ENCODE measurements around the gene SEMA7A. TPM values are rescaled to one million over a fixed set of nuclear protein-coding genes. Genes with fewer than 3 reads are reported as not detected.

The SEMA7A gene
- total RNA-seq, 6 experiments from 2014 or later, result 115 to 196 (median 129) TPM

DNA sequence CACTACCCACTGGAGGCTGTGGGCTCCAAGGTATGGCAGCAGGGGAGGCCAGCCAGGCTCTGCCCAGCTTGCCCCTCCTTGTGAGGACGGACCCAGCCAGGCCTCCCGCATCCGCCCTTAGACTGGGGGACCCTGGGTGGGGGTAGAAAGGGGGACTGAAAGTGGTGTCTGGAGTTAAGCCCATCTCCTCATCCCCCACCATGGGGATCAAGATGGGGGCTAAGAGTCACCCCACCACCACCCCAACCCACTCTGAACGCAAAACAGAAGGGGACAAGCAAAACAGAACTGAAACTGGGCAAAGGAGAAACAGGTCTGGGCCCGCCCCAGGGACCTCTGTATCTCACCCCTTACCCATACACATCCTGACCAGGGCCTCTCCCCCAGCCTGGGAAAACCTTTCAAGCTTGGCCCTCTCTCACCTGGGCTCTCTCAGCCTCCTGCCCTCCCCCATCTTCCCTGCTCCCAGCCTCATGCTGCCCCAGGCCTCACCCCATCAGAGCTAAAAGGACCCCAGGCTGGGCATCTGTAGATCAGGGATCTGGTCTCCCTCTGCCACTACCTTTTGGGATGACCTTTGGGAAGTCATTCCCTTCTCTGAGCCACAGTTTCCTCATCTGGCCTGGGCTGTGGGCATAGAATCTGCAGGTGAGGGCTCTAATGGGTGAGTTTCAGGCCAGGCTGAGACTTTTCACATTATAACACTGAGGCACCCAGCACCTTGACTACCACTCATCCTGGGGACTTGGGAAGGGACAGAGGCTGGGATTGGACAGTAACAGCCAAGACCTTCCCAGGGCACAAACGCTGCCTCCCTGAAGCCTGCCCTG, 36.3 kb downstream of the SEMA7A start:
- H3K9me3 Mint-ChIP-seq, result no peaks in the 10 kb centered on the region
- no peak for DNase-seq
- H3K4me3 Mint-ChIP-seq, result peak overlapping the region; percentile 57
- H3K27ac Mint-ChIP-seq, result peak overlapping the region; percentile 92
- TF ChIP-seq, protein P1, sequence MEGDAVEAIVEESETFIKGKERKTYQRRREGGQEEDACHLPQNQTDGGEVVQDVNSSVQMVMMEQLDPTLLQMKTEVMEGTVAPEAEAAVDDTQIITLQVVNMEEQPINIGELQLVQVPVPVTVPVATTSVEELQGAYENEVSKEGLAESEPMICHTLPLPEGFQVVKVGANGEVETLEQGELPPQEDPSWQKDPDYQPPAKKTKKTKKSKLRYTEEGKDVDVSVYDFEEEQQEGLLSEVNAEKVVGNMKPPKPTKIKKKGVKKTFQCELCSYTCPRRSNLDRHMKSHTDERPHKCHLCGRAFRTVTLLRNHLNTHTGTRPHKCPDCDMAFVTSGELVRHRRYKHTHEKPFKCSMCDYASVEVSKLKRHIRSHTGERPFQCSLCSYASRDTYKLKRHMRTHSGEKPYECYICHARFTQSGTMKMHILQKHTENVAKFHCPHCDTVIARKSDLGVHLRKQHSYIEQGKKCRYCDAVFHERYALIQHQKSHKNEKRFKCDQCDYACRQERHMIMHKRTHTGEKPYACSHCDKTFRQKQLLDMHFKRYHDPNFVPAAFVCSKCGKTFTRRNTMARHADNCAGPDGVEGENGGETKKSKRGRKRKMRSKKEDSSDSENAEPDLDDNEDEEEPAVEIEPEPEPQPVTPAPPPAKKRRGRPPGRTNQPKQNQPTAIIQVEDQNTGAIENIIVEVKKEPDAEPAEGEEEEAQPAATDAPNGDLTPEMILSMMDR (IDR thresholded peaks at IDR 0.05), result no peak
- no peaks in the 10 kb centered on the region for H3K36me3 Mint-ChIP-seq (ENCODE audit: low read depth)
- peaks cover 100% of the 10 kb centered on the region for H3K4me1 Mint-ChIP-seq (ENCODE audit: low read depth)
- peaks cover 5% of the 10 kb centered on the region for H3K27me3 Mint-ChIP-seq (ENCODE audit: insufficient read depth)

DNA sequence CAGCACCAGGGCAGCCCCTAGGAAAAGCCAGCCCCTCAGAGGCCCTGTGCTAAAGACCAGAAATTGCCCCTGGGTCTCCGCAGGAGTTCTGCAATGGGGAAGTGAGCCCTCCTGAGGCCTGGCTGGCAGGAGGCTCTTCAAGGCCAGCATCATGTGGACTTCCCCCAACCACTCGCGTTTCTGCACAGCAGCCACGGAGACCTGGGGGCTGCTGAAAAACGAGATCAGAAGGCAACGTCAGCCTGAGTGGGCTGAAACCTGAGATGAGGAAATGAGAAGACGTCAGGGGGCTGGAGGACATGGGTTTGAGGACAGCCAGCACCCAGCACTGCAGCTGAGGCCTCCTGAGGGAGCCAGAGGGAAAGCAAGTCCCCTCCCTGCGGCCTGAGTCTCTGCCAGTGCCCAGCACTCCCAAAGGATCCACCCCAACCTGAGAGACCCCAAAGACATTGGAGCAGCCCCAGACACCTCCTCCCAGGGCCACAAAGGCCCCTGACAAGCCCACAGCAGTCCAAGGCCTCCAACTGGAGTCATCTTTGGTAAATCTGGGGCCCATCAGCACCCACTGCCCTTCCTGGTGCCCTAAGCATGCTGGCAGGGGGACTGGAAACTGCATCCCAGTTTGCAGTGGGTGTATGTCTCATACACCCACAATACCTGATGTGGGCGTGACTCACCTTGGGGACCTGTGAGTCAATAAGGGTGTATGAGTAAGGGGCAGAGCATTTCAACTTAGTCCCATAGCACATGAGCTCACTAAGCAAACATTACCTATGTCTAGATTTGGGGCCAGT, 37.1 kb downstream of the SEMA7A start:
- DNase-seq, result peak; percentile 81
- H3K27ac Mint-ChIP-seq, result peak overlapping the region; percentile 92
- peaks cover 5% of the 10 kb centered on the region for H3K27me3 Mint-ChIP-seq (ENCODE audit: insufficient read depth)
- H3K9me3 Mint-ChIP-seq, result no peaks in the 10 kb centered on the region
- TF ChIP-seq, protein P1 (IDR thresholded peaks at IDR 0.05), result 0 out of 2 replicates have a peak, but pooled peaks have one; percentile 10
- H3K36me3 Mint-ChIP-seq (ENCODE audit: low read depth), result no peaks in the 10 kb centered on the region
- peaks cover 100% of the 10 kb centered on the region for H3K4me1 Mint-ChIP-seq (ENCODE audit: low read depth)
- peak overlapping the region; percentile 57 for H3K4me3 Mint-ChIP-seq

DNA sequence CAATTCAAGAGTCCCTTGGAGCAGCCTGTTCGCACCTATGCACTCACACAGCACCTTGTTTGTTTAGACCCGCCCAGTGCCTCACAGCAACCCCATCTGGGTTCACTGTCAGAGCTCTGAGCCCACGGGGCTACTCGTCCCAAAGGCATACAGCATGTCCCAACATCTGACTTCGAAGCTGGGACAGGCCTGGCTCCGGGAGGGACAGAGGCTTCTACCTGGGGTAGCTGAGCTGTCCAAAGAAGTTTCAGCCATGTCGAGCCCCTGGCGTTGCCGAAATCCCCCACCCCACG, 37.7 kb downstream of the SEMA7A start:
- DNase-seq, result no peak
- Mint-ChIP-seq H3K4me3 (peak overlapping the region; percentile 14; the same call in 1 of the 2 replicates), H3K4me1 (ENCODE audit: low read depth) (peaks cover 98% of the 10 kb centered on the region), H3K9me3 (no peaks in the 10 kb centered on the region), H3K27me3 (ENCODE audit: insufficient read depth) (peaks cover 5% of the 10 kb centered on the region), H3K36me3 (ENCODE audit: low read depth) (no peaks in the 10 kb centered on the region), H3K27ac (peak overlapping the region; percentile 92)
- TF ChIP-seq, protein P1 (IDR thresholded peaks at IDR 0.05), result no peak

DNA sequence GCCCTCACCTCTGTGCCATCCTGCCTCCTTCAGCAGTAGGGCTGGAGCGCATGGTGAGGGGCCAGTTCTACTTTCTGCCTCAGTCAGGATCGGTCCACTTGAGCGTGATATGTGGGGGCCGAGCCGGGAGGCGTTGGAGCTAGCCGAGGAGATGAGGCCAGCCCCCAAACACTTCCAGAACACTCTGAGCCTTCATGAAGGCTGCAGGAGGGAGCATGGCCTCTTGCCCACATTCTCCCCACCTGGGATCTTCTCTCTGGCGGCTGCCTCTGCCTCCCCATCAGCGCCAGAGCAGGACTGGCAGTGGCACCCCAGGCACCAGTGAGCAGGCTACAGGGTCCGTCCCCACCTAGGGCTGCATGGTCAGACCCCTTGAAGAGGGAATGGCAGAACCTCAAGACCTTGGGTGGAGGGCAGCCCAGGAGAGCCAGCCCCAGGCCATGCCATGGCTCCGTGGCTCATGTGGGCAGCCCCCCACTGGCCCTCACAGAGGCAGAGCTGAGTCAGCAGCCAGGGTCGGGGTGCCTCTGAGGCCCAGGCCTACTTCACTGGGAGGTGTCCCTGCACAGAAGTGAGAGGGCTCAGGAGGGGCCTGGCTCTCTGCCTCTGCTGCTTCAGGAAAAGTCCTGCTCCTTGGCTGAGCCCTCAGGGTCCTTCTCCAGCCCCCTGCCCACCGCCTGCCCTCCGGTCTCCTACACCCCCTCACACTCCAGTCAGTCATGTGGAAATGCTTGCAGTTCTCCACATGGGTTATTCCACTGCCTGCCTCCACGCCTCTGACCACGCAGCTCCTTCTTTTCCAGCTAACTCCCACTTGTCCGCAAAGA, 38.2 kb downstream of the SEMA7A start:
- TF ChIP-seq, protein P1 (IDR thresholded peaks at IDR 0.05), result no peak
- peak overlapping the region; percentile 92 for H3K27ac Mint-ChIP-seq
- peaks cover 97% of the 10 kb centered on the region for H3K4me1 Mint-ChIP-seq (ENCODE audit: low read depth)
- DNase-seq, result no peak
- peaks cover 5% of the 10 kb centered on the region for H3K27me3 Mint-ChIP-seq (ENCODE audit: insufficient read depth)
- H3K9me3 Mint-ChIP-seq, result no peaks in the 10 kb centered on the region
- no peaks in the 10 kb centered on the region for H3K36me3 Mint-ChIP-seq (ENCODE audit: low read depth)
- H3K4me3 Mint-ChIP-seq, result peak overlapping the region; percentile 41

DNA sequence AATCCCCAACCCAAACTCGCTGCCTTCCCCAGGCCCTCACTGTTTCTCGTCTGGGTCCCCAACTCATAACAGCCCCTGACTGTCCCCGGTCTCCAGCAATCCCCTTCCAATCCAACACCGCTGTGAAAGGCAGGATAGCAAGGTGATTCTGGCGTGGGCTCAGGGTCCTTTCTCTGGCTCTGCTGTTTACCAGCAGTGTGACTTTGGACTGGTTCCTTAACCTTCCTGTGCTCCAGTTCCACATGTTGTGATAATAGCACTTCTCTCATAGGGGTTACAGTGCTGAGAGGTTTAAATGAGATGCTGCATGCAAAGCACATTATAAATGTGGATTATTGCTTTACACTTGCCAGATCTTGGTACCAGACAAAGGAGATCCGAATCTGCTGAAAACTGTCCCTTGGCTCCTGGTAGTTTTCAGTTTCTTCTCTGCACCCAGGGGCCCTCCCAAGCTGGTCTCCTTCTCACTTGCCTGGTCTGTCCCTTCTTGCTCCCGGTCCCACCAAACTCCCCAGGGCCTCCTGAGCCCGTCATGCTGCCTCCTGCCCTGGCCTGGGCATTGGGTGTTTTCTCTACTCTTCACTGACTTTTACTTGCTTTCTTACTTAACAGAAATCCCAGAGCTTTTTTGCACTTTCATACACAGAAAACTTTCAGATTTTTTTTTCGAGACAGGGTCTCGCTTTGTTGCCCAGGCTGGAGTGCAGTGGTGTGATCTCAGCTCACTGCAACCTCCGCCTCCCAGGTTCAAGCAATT, 39.5 kb downstream of the SEMA7A start:
- H3K27me3 Mint-ChIP-seq (ENCODE audit: insufficient read depth), result peaks cover 5% of the 10 kb centered on the region
- H3K4me1 Mint-ChIP-seq (ENCODE audit: low read depth), result peaks cover 87% of the 10 kb centered on the region
- H3K9me3 Mint-ChIP-seq, result no peaks in the 10 kb centered on the region
- TF ChIP-seq, protein P1 (IDR thresholded peaks at IDR 0.05), result no peak
- H3K27ac Mint-ChIP-seq, result peak overlapping the region; percentile 92
- H3K36me3 Mint-ChIP-seq (ENCODE audit: low read depth), result no peaks in the 10 kb centered on the region
- DNase-seq, result no peak
- peak overlapping the region; percentile 56; the same call in 1 of the 2 replicates for H3K4me3 Mint-ChIP-seq

Data from HFFc6 (cell line).